Endothelial cell of umbilical vein (primary cell): Measurements from ENCODE around the gene ATG10. TPM values are rescaled to one million over a fixed set of nuclear protein-coding genes. Genes with fewer than 3 reads are reported as not detected.

ENCODE experiments used
- BruUV-seq: library from RNA; stranded (reverse); fragments of 400-500 nt; replicated peaks from 2 replicates; lab custom pipeline; 2021; lab: Mats Ljungman, UMichigan
- CTCF ChIA-PET: fragments of 300-600, 350-600 bp; sonication (Branson Sonifier 250); formaldehyde crosslinking; loops from one replicate; lab custom pipeline; 2021; ENCODE audit warnings: antibody characterized with exemption, inconsistent platforms; lab: Charles Lee
- POLR2A ChIA-PET: fragments of 300-600, 350-600 bp; sonication (Branson Sonifier 250); formaldehyde crosslinking; loops from one replicate; lab custom pipeline; 2021; ENCODE audit warnings: antibody characterized with exemption, inconsistent platforms; lab: Charles Lee
- DNase-seq: peaks from one replicate; pipeline ENCODE4 v3.0.0-alpha.2; 2011; ENCODE audit warnings: low read depth, low spot score
- FAIRE-seq: peaks from 2 replicates; lab custom pipeline; 2011; peaks lifted over from hg19 to GRCh38; lab: Jason Lieb, UNC
- H2AFZ ChIP-seq: 2 replicates; pipeline ENCODE4 v1.6.0; 2012; ENCODE audit warnings: low read depth, low read length, control low read depth, inconsistent platforms
- H3K27ac ChIP-seq: 2 replicates; pipeline ENCODE4 v1.5.1; 2011; ENCODE audit warnings: low read depth, mild to moderate bottlenecking, control low read depth, low read length, moderate library complexity; ENCODE audit not compliant: insufficient read depth
- H3K27me3 ChIP-seq, 2 experiments: 2 replicates each; pipeline versions ENCODE4 v1.6.0 to v1.6.1; 2011; ENCODE audit warnings: low read length in 2 of 2, mixed read lengths in 1 of 2; ENCODE audit not compliant: control insufficient read depth in 2 of 2, insufficient read depth in 2 of 2
- H3K36me3 ChIP-seq, 2 experiments: 2 replicates in 1 of 2; 3 replicates in 1 of 2; pipeline ENCODE4 v1.5.1; 2011; ENCODE audit warnings: low read length in 2 of 2, mild to moderate bottlenecking in 1 of 2, moderate library complexity in 1 of 2; ENCODE audit not compliant: control insufficient read depth in 2 of 2, insufficient read depth in 2 of 2; ENCODE audit errors: extremely low read depth in 1 of 2
- H3K4me1 ChIP-seq: 3 replicates; pipeline ENCODE4 v1.5.1; 2011; ENCODE audit warnings: mild to moderate bottlenecking, low read length; ENCODE audit not compliant: control insufficient read depth, insufficient read depth; ENCODE audit errors: extremely low read depth
- H3K4me2 ChIP-seq: 2 replicates; pipeline ENCODE4 v1.6.1; 2011; ENCODE audit warnings: low read length, control low read depth, mixed read lengths; ENCODE audit not compliant: insufficient read depth
- H3K4me3 ChIP-seq, 3 experiments: fragments of 200-600 bp in 1 of 3; sonication (generic), shearing (Covaris generic) in 1 of 3; replicated peaks in 1 of 3; 2 replicates each; pipeline ENCODE4 v1.5.1; 2011 to 2016; ENCODE audit warnings: control low read depth in 3 of 3, low read length in 3 of 3, mild to moderate bottlenecking in 2 of 3, inconsistent platforms in 1 of 3, low read depth in 1 of 3, moderate library complexity in 1 of 3; ENCODE audit not compliant: insufficient read depth in 1 of 3
- H3K79me2 ChIP-seq: 2 replicates; pipeline ENCODE4 v1.6.0; 2012; ENCODE audit warnings: low read length, inconsistent platforms; ENCODE audit not compliant: control insufficient read depth, insufficient read depth
- H3K9ac ChIP-seq: replicated peaks from 2 replicates; pipeline ENCODE3; 2011; ENCODE audit warnings: low read length, control low read depth; ENCODE audit not compliant: insufficient read depth; ENCODE audit errors: extremely low read depth
- H3K9me1 ChIP-seq: replicated peaks from 3 replicates; pipeline ENCODE4 v1.6.0; 2011; ENCODE audit warnings: mild to moderate bottlenecking, low read length; ENCODE audit not compliant: control insufficient read depth, insufficient read depth; ENCODE audit errors: extremely low read depth
- H3K9me3 ChIP-seq: replicated peaks from 2 replicates; pipeline ENCODE4 v1.5.1; 2012; ENCODE audit warnings: low read length, inconsistent platforms; ENCODE audit not compliant: control insufficient read depth, insufficient read depth
- H4K20me1 ChIP-seq: replicated peaks from 2 replicates; pipeline ENCODE3; 2011; ENCODE audit warnings: mild to moderate bottlenecking, low read length; ENCODE audit not compliant: control insufficient read depth, insufficient read depth; ENCODE audit errors: extremely low read depth
- EZH2 ChIP-seq: IDR thresholded peaks from 2 replicates; pipeline ENCODE4 v1.6.1; 2012; ENCODE audit warnings: borderline replicate concordance, low read depth, mild to moderate bottlenecking, moderate library complexity, low read length, inconsistent platforms; ENCODE audit not compliant: severe bottlenecking
- FOS ChIP-seq: IDR thresholded peaks from 2 replicates; pipeline ENCODE4 v1.6.1; 2011; ENCODE audit warnings: mild to moderate bottlenecking, low read length, moderate library complexity, borderline replicate concordance; ENCODE audit not compliant: insufficient read depth
- GATA2 ChIP-seq: IDR thresholded peaks from 2 replicates; pipeline ENCODE4 v1.7.0; 2011; ENCODE audit warnings: low read depth, mild to moderate bottlenecking, moderate library complexity, mixed read lengths, low read length; ENCODE audit not compliant: insufficient read length, insufficient read depth
- JUN ChIP-seq: IDR thresholded peaks from 2 replicates; pipeline ENCODE4 v1.6.1; 2011; ENCODE audit warnings: borderline replicate concordance, low read depth; ENCODE audit not compliant: insufficient read length, insufficient read depth
- MYC ChIP-seq: IDR thresholded peaks from one replicate; pipeline ENCODE4 v1.6.1; 2011; ENCODE audit warnings: mild to moderate bottlenecking, low read depth, low read length
- POLR2A ChIP-seq: IDR thresholded peaks from 2 replicates; pipeline ENCODE4 v1.6.1; 2012; ENCODE audit warnings: low read depth, mild to moderate bottlenecking, control low read depth, low read length
- POLR2AphosphoS5 ChIP-seq: IDR thresholded peaks from 2 replicates; pipeline ENCODE4 v1.6.1; 2012; ENCODE audit warnings: low read depth, mild to moderate bottlenecking, control low read depth, low read length, moderate library complexity; ENCODE audit not compliant: insufficient read depth
- dilution Hi-C: fragments of 300-500 bp; cut with MboI; formaldehyde crosslinking; loops from one replicate; pipeline ENCODE4 v1.15.0; 2019; ENCODE audit warnings: low sequenced_read_pairs; ENCODE audit not compliant: extremely low pct_ligation_motif_present
- intact Hi-C: fragments of 100-400 bp; cut with micrococcal nuclease; formaldehyde crosslinking; loops from one replicate; pipeline ENCODE4 v1.10.0; 2022
- polyA plus RNA-seq, 4 experiments: library from polyadenylated mRNA; depleted of rRNA in 3 of 4; stranded (reverse) in 3 of 4; unstranded in 1 of 4; fragments of >200 nt; gene quantifications; 2 replicates each; pipeline versions ENCODE4 v1.2.1 to v1.2.3, GENCODE V29; 2011 to 2012; ENCODE audit warnings: missing spikeins in 1 of 4
- total RNA-seq: library from RNA; stranded (reverse); gene quantifications from 2 replicates; pipeline ENCODE4 v1.2.3, GENCODE V29; 2021
- TF ChIP-seq, protein P1 (sequence below), 2 donors: IDR thresholded peaks; 1 replicate in 1 of 2; 2 replicates in 1 of 2; pipeline ENCODE4 v1.5.1; 2011; ENCODE audit warnings: low read length in 2 of 2, mild to moderate bottlenecking in 2 of 2, moderate library complexity in 2 of 2, control low read depth in 1 of 2, inconsistent platforms in 1 of 2, low read depth in 1 of 2; ENCODE audit not compliant: insufficient read depth in 1 of 2; ENCODE audit errors: extremely low read depth in 1 of 2
- TF ChIP-seq, protein P2 (sequence below): IDR thresholded peaks from 2 replicates; pipeline ENCODE4 v1.6.1; 2011; ENCODE audit not compliant: insufficient read depth, insufficient read length

Gene ATG10
- total and polyA plus RNA-seq, 2 donors (not counting 3 experiments of a cell fraction or from before 2014, with no cell fraction given), result 1.6 to 3.9 TPM

DNA sequence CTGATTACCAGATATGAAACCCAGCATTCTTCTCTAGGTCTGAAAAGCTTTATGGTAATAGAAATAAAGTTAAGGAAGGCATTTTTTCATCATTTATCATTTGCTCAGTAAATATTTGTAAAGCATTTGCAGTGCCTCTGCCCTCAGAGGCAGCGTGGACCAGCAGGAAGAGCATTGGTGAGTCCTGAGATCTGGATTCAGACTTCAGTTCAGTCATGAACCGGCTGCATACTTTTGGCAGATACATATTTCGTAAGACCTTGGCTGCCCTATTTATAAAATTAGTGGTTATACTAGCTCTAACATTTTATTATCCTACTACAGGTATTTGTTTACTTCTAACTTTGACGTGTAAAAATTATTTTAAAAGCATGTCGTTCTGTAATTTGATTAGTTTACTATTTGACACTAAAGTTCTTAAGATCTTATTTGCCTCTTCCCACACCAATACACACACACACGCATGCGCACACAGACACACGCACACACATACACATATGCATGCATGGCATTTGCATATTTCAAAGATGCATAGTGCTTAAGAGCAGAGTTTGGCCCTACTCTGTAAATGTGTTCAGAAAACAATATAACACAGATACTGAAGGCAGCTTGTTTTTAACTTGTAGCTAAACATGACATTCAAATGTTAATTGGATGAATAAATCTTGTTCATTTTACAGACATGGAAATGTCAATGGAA, 204.4 kb downstream of the ATG10 start:
- H3K27me3 ChIP-seq, result no peaks in the 10 kb centered on the region
- H3K4me3 ChIP-seq, result no peak overlapping the region
- no TSS peak for BruUV-seq
- H2AFZ ChIP-seq, result no peak overlapping the region
- no peak overlapping the region for H3K9ac ChIP-seq
- FAIRE-seq (no peak), DNase-seq (no peak)
- POLR2A ChIA-PET, result no interaction called here
- no peaks in the 10 kb centered on the region for H3K9me1 ChIP-seq
- H3K27ac ChIP-seq, result no peak overlapping the region
- intact Hi-C loops, result no loop called here
- CTCF ChIA-PET, result interaction anchor here (1.6 to 1.7 kb wide), 2 partner anchors 50 to 83 kb away, joined by 4 to 6 read pairs; no protein-coding TSS in a partner anchor
- H3K36me3 ChIP-seq, result no peaks in the 10 kb centered on the region
- no peaks in the 10 kb centered on the region for H3K4me1 ChIP-seq
- H3K9me3 ChIP-seq, result no peaks in the 10 kb centered on the region
- no peaks in the 10 kb centered on the region for H3K79me2 ChIP-seq
- dilution Hi-C loops, result no loop called here
- H3K4me2 ChIP-seq, result no peak overlapping the region
- H4K20me1 ChIP-seq, result no peaks in the 10 kb centered on the region
- no peak for TF ChIP-seq EZH2
- no peak for TF ChIP-seq MYC
- TF ChIP-seq POLR2A, result no peak
- TF ChIP-seq GATA2, result no peak
- TF ChIP-seq, protein P1, sequence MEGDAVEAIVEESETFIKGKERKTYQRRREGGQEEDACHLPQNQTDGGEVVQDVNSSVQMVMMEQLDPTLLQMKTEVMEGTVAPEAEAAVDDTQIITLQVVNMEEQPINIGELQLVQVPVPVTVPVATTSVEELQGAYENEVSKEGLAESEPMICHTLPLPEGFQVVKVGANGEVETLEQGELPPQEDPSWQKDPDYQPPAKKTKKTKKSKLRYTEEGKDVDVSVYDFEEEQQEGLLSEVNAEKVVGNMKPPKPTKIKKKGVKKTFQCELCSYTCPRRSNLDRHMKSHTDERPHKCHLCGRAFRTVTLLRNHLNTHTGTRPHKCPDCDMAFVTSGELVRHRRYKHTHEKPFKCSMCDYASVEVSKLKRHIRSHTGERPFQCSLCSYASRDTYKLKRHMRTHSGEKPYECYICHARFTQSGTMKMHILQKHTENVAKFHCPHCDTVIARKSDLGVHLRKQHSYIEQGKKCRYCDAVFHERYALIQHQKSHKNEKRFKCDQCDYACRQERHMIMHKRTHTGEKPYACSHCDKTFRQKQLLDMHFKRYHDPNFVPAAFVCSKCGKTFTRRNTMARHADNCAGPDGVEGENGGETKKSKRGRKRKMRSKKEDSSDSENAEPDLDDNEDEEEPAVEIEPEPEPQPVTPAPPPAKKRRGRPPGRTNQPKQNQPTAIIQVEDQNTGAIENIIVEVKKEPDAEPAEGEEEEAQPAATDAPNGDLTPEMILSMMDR (IDR thresholded peaks at IDR 0.05; ENCODE audit: extremely low read depth in 1 of 2, insufficient read depth in 1 of 2, low read depth in 1 of 2, low read length in 2 of 2), result no peak
- TF ChIP-seq FOS, result no peak
- TF ChIP-seq JUN, result no peak
- TF ChIP-seq, protein P2, sequence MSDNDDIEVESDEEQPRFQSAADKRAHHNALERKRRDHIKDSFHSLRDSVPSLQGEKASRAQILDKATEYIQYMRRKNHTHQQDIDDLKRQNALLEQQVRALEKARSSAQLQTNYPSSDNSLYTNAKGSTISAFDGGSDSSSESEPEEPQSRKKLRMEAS, result no peak
- TF ChIP-seq POLR2AphosphoS5, result no peak
